CD4-positive, alpha-beta T cell treated with Interleukin-17A for 1 hour (primary cell): ENCODE results near the gene PCDHA7.
"Not testable (repeated sequence)": the region's sequence is repeated elsewhere in the genome, so short reads cannot be mapped to it uniquely, and the experiment has no call there.

Experiments
- DNase-seq: peaks from one replicate; pipeline ENCODE4 v3.0.0-alpha.2; 2020

The PCDHA7 gene

DNA sequence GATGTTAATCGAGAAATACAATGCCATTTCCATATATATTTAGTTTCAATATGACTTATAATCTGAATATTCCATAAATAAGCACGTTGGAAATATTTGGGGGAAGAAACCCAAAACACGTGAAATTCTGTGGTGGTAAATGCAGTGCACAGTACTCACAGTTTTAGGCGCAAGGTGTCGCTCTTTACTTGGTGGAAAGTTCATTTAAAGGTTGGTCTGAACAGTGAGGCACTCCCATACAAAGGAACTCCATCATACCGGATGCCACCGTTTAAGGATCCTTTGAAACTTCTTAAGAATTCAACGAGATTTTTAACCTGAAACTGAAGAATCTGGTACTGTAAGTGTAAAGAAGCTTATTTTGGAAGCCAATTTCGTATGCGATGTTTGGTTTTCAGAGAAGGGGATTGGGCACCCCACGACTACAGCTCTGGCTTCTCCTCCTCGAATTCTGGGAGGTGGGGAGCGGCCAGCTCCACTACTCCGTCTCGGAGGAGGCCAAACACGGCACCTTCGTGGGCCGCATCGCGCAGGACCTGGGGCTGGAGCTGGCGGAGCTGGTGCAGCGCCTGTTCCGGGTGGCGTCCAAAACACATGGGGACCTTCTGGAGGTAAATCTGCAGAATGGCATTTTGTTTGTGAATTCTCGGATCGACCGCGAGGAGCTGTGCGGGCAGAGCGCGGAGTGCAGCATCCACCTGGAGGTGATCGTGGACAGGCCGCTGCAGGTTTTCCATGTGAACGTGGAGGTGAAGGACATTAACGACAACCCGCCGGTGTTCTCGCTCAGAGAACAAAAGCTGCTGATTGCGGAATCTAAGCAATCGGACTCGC is 34.9 kb downstream of the PCDHA7 start, which contains the start of gene PCDHA11:
Gene PCDHA11, plus strand, starts transcription at position 237 of the 834 bp plus-strand sequence. Its CDS starts 147 bp downstream, at position 384.
- DNase-seq = no peak

DNA sequence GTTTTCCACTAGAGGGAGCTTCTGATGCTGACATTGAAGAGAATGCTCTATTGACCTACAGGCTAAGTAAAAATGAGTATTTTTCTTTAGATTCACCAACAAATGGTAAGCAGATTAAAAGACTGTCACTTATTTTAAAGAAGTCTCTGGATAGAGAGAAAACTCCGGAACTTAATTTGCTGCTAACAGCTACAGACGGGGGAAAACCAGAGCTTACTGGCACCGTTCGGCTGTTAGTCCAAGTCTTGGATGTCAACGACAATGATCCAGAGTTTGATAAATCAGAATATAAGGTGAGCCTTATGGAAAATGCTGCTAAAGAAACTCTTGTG is 35.5 kb downstream of the PCDHA7 start:
- DNase-seq = no peak

DNA sequence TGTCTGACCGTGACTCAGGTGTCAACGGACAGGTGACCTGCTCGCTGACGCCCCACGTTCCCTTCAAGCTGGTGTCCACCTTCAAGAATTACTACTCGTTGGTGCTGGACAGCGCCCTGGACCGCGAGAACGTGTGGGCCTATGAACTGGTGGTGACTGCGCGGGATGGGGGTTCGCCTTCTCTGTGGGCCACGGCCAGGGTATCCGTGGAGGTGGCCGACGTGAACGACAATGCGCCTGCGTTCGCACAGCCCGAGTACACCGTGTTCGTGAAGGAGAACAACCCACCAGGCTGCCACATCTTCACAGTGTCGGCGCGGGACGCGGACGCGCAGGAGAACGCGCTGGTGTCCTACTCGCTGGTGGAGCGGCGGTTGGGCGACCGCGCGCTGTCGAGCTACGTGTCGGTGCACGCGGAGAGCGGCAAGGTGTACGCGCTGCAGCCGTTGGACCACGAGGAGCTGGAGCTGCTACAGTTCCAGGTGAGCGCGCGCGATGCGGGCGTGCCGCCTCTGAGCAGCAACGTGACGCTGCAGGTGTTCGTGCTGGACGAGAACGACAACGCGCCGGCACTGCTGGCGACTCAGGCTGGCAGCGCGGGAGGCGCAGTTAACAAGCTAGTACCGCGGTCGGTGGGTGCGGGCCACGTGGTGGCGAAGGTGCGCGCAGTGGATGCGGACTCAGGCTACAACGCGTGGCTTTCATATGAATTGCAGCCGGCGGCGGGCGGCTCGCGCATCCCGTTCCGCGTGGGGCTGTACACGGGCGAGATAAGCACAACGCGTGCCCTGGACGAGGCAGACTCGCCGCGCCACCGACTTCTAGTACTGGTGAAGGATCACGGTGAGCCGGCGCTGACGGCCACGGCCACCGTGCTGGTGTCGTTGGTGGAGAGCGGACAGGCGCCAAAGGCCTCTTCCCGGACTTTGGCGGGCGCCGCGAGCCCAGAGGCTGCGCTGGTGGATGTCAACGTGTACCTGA is 36.4 kb downstream of the PCDHA7 start:
- no peak for DNase-seq

DNA sequence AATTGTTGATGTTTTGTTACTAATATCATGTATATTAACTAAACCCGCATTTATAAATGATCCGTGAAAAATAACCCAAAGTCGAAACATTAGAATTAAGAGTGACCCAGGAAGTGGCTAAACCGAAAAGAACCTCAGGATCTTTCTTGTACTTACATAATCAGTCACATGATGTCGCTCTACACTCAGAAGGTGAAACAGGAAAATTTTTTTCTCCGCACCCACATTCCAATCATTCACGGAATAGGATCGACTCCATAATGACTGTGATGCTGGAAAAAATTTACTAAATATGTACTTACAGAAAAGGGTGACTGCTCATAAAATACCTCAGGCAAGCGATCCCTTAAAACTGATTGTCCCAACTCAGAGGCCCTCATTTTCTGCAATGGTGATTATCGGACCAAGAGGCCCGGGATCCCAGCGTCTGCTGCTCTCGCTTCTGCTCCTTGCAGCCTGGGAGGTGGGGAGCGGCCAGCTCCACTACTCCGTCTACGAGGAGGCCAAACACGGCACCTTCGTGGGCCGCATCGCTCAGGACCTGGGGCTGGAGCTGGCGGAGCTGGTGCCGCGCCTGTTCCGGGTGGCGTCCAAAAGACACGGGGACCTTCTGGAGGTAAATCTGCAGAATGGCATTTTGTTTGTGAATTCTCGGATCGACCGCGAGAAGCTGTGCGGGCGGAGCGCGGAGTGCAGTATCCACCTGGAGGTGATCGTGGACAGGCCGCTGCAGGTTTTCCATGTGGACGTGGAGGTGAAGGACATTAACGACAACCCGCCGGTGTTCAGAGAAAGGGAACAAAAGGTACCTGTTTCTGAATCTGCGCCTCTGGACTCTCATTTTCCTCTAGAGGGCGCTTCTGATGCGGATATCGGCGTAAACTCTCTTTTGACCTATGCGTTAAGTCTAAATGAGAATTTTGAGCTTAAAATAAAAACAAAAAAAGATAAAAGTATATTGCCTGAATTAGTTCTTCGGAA is 41.3 kb downstream of the PCDHA7 start, which contains the start of gene PCDHA12:
Gene PCDHA12, plus strand, starts transcription at position 224 of the 981 bp plus-strand sequence. Its CDS starts 165 bp downstream, at position 389.
- no peak for DNase-seq

DNA sequence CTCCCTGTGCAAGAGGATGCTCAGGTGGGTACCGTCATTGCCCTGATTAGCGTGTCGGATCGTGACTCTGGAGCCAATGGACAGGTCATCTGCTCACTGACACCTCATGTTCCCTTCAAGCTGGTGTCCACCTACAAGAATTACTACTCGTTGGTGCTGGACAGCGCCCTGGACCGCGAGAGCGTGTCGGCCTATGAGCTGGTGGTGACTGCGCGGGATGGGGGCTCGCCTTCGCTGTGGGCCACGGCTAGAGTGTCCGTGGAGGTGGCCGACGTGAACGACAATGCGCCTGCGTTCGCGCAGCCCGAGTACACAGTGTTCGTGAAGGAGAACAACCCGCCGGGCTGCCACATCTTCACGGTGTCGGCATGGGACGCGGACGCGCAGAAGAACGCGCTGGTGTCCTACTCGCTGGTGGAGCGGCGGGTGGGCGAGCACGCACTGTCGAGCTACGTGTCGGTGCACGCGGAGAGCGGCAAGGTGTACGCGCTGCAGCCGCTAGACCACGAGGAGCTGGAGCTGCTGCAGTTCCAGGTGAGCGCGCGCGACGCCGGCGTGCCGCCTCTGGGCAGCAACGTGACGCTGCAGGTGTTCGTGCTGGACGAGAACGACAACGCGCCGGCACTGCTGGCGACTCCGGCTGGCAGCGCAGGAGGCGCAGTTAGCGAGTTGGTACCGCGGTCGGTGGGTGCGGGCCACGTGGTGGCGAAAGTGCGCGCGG is 42.6 kb downstream of the PCDHA7 start:
- DNase-seq = not testable (repeated sequence)

DNA sequence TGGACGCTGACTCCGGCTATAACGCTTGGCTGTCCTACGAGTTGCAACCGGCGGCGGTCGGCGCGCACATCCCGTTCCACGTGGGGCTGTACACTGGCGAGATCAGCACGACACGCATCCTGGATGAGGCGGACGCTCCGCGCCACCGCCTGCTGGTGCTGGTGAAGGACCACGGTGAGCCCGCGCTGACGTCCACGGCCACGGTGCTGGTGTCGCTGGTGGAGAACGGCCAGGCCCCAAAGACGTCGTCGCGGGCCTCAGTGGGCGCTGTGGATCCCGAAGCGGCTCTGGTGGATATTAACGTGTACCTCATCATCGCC is 43.2 kb downstream of the PCDHA7 start:
- no peak for DNase-seq

DNA sequence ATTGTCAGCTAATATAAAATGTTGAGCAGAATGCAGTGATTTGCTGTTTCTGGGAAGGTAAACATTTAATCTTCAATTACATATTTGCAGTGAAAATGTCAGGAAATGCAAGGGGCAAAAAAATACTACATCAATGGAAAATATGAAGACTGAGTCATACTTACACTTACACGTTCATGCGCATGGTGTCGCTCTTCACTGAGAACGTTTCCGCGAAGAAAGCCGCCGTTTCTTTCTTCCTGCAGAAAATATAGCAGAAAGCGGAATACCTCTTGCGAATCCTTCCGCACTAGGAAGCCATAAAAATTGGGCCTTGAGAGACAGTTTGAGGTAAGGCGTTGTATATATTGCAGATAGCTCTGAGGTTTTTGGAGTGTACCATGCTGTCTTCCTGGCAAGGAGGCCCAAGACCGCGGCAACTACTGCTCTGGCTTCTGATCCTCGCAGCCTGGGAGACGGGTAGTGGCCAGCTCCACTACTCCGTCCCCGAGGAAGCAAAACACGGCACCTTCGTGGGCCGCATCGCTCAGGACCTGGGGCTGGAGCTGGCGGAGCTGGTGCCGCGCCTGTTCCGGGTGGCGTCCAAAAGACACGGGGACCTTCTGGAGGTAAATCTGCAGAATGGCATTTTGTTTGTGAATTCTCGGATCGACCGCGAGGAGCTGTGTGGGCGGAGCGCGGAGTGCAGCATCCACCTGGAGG is 48.0 kb downstream of the PCDHA7 start, which contains the start of gene PCDHA13:
Gene PCDHA13, plus strand, starts transcription at position 236 of the 702 bp plus-strand sequence. Its CDS starts 145 bp downstream, at position 381.
- DNase-seq = no peak

DNA sequence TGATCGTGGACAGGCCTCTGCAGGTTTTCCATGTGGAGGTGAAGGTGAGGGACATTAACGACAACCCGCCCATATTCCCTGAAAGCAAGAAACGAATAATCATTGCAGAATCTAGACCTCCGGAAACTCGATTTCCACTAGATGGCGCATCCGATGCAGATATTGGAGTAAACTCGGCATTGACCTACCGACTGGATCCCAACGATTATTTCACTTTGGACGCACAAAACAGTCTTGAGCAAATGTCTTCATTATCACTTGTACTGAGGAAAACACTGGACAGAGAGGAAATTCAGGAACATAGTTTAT is 48.5 kb downstream of the PCDHA7 start:
- no peak for DNase-seq

DNA sequence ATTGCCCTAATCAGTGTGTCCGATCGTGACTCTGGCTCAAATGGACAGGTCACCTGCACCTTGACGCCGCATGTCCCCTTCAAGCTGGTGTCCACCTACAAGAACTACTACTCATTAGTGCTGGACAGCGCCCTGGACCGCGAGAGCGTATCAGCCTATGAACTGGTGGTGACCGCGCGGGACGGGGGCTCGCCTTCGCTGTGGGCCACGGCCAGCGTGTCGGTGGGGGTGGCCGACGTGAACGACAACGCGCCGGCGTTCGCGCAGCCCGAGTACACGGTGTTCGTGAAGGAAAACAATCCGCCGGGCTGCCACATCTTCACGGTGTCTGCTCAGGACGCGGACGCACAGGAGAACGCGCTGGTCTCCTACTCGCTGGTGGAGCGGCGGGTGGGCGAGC is 49.3 kb downstream of the PCDHA7 start:
- no peak for DNase-seq

DNA sequence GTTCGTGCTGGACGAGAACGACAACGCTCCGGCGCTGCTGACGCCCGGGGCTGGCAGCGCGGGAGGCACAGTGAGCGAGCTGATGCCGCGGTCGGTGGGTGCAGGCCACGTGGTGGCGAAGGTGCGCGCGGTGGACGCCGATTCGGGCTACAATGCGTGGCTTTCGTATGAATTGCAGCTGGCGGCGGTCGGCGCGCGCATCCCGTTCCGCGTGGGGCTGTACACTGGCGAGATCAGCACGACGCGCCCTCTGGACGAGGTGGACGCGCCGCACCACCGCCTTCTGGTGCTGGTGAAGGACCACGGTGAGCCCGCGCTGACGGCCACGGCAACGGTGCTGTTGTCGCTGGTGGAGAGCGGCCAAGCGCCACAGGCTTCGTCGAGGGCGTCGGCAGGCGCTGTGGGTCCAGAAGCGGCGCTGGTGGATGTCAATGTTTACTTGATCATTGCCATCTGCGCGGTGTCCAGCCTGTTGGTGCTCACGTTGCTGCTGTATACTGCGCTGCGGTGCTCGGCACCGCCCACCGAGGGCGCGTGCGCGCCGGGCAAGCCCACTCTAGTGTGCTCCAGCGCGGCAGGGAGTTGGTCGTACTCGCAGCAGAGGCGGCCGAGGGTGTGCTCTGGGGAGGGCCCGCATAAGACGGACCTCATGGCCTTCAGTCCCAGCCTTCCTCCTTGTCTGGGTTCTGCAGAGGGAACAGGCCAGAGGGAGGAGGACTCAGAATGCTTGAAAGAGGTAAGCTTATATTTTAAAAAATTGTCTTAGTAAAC is 50.0 kb downstream of the PCDHA7 start:
- no peak for DNase-seq
